Tibial nerve (tissue), 4 donors: Measurements from ENCODE around the gene PTPRT. TPM values are rescaled to one million over a fixed set of nuclear protein-coding genes. Genes with fewer than 3 reads are reported as not detected.

Experiments used
- DNase-seq, 2 donors: peaks; one replicate each; pipeline ENCODE4 v3.0.0-alpha.2; 2019; ENCODE audit warnings: low spot score in 2 of 2
- H3K27ac ChIP-seq, 4 donors: fragments of 200-600 bp; sonication (generic) in 3 of 4; one replicate each; pipeline ENCODE4 v1.5.1; 2017 to 2019; ENCODE audit warnings: mild to moderate bottlenecking in 1 of 4
- H3K27me3 ChIP-seq, 2 donors: fragments of 200-600 bp; sonication (generic) in 1 of 2; one replicate each; pipeline versions ENCODE4 v1.5.1 to v1.6.0; 2017 to 2019
- H3K36me3 ChIP-seq, 3 donors: fragments of 200-600 bp; sonication (generic); one replicate each; pipeline ENCODE4 v1.5.1; 2018 to 2019
- H3K4me1 ChIP-seq, 4 donors: fragments of 200-600 bp; sonication (generic) in 3 of 4; one replicate each; pipeline ENCODE4 v1.5.1; 2017 to 2019
- H3K4me3 ChIP-seq, 4 donors: fragments of 200-600 bp; sonication (generic) in 3 of 4; one replicate each; pipeline ENCODE4 v1.5.1; 2017 to 2019; ENCODE audit warnings: mild to moderate bottlenecking in 1 of 4, moderate library complexity in 1 of 4
- H3K9me3 ChIP-seq, 4 donors: fragments of 200-600 bp; sonication (generic) in 3 of 4; one replicate each; pipeline ENCODE4 v1.5.1; 2017 to 2019
- CTCF ChIP-seq, 5 experiments: fragments of 200-600 bp in 3 of 5; fragments of 450-650 bp in 2 of 5; sonication (generic) in 3 of 5; IDR thresholded peaks; one replicate each; pipeline ENCODE4 v1.5.1; 2016 to 2019; ENCODE audit warnings: antibody characterized with exemption in 5 of 5, mild to moderate bottlenecking in 3 of 5, moderate library complexity in 2 of 5
- EP300 ChIP-seq, 2 donors: sonication (generic); formaldehyde crosslinking; IDR thresholded peaks; one replicate each; pipeline ENCODE4 v1.6.1; 2017; ENCODE audit warnings: antibody characterized with exemption in 2 of 2, mild to moderate bottlenecking in 1 of 2
- POLR2A ChIP-seq, 2 donors: fragments of 450-650 bp; IDR thresholded peaks; one replicate each; pipeline ENCODE4 v1.6.1; 2017; ENCODE audit warnings: antibody characterized with exemption in 2 of 2, mild to moderate bottlenecking in 2 of 2, moderate library complexity in 2 of 2
- WGBS, 2 donors: methylation state at CpG; one replicate each; pipeline ENCODE4 v1.1.5; 2018; 5-methylcytosine and 5-hydroxymethylcytosine counted together
- total RNA-seq, 4 donors: library from RNA; depleted of rRNA; stranded (reverse); fragments of >200 nt; gene quantifications; one replicate each; pipeline ENCODE4 v1.1.0, GENCODE V29; 2016

The PTPRT gene
- total RNA-seq, 4 donors from 2014 or later: under 0.01 TPM; not detected in 3

- TF ChIP-seq CTCF (IDR thresholded peaks at IDR 0.05): no peak
- TF ChIP-seq EP300 (IDR thresholded peaks at IDR 0.05): no peak
- TF ChIP-seq POLR2A (IDR thresholded peaks at IDR 0.05): no peak
- no peaks in the 10 kb centered on the region for H3K4me1 ChIP-seq
- no peak overlapping the region for H3K27ac ChIP-seq
- H3K27me3 ChIP-seq: no peaks in the 10 kb centered on the region
- no peak overlapping the region for H3K4me3 ChIP-seq
- H3K9me3 ChIP-seq: peaks cover 0 to 14% (median 0%) of the 10 kb centered on the region in 4 donors
- H3K36me3 ChIP-seq: no peaks in the 10 kb centered on the region
- 57 to 64% methylated on average over 3 of the region's 3 CpGs for WGBS, 2 donors
- DNase-seq: no peak
Observed at GRCh38 chr20:42708266-42708665, 481.4 kb downstream of the PTPRT start.

DNA sequence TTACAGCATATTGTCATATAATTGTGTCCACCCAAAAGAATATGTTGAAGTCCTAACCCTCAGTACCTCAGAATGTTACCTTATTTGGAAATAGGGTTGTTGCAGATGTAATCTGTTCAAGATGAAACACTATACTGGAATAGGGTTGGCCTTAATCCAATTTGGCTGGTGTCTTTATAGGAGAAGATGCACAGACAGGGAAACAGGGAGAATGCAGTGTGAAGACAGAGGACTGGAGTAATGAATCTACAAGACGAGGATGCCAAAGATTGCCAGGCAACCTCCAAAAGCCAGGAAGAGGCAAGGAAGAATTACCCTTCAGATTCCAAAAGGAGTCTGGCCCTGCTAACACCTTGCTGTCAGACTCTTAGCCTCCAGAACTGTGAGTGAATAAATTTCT, 482.9 kb downstream of the PTPRT start:
- H3K9me3 ChIP-seq: peaks cover 0 to 14% (median 0%) of the 10 kb centered on the region in 4 donors
- H3K4me3 ChIP-seq: no peak overlapping the region
- 55 to 56% methylated on average over 1 of the region's 1 CpG for WGBS, 2 donors
- no peaks in the 10 kb centered on the region for H3K4me1 ChIP-seq
- no peak for DNase-seq
- no peak for TF ChIP-seq POLR2A (IDR thresholded peaks at IDR 0.05)
- no peak for TF ChIP-seq EP300 (IDR thresholded peaks at IDR 0.05)
- no peak for TF ChIP-seq CTCF (IDR thresholded peaks at IDR 0.05)
- H3K27ac ChIP-seq: no peak overlapping the region
- H3K36me3 ChIP-seq: no peaks in the 10 kb centered on the region
- no peaks in the 10 kb centered on the region for H3K27me3 ChIP-seq

DNA sequence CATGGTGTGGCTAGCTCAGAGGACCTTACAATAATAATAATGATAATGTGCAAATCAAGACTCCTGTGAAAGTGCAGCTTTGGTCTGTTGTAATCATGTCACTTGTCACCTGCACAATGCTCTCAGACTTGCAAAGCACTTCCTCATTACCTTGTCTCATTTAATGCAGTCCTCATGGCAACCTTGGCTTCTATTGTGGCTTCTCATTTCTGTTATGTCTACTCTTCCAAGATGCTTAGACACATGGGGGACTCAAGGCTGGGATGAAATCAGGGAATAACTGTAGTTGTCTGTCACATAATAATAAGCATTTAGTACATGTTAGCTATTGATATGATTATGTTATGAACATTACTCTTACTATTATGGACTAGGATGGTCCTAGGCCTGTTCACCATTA, 484.2 kb downstream of the PTPRT start:
- H3K4me3 ChIP-seq: no peak overlapping the region
- no peak for DNase-seq
- H3K27me3 ChIP-seq: no peaks in the 10 kb centered on the region
- H3K27ac ChIP-seq: no peak overlapping the region
- no peaks in the 10 kb centered on the region for H3K4me1 ChIP-seq
- no peaks in the 10 kb centered on the region for H3K36me3 ChIP-seq
- peaks cover 0 to 9% (median 0%) of the 10 kb centered on the region in 4 donors for H3K9me3 ChIP-seq
- TF ChIP-seq EP300 (IDR thresholded peaks at IDR 0.05) (no peak), POLR2A (IDR thresholded peaks at IDR 0.05) (no peak), CTCF (IDR thresholded peaks at IDR 0.05) (no peak)

DNA sequence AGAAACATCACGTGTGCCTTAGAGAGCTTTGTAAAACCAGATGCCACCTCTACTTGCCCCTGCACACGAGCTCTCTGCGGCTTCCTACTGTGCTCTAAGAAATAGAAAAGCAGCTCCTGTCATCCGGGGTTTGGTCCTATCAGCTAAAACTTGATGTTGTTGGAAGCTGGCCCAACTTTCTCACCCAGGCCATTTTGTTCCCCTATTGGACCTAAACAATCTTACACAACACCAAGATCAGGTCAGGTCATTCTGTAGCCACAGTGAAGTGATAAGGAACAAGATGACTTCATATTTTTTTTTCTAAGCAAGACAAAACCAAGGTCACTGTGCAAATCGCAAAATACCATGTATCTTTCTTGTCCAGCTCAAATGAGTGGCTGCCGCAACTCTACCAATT, 486.0 kb downstream of the PTPRT start:
- Histone ChIP-seq H3K4me3 (no peak overlapping the region), H3K27me3 (no peaks in the 10 kb centered on the region), H3K9me3 (no peaks in the 10 kb centered on the region), H3K27ac (no peak overlapping the region), H3K4me1 (no peaks in the 10 kb centered on the region), H3K36me3 (no peaks in the 10 kb centered on the region)
- TF ChIP-seq EP300 (IDR thresholded peaks at IDR 0.05) (no peak), POLR2A (IDR thresholded peaks at IDR 0.05) (no peak), CTCF (IDR thresholded peaks at IDR 0.05) (no peak)
- 91 to 92% methylated on average over 6 of the region's 6 CpGs for WGBS, 2 donors
- DNase-seq: no peak

- no peak for TF ChIP-seq POLR2A (IDR thresholded peaks at IDR 0.05)
- no peak for TF ChIP-seq CTCF (IDR thresholded peaks at IDR 0.05)
- no peak for TF ChIP-seq EP300 (IDR thresholded peaks at IDR 0.05)
- Histone ChIP-seq H3K9me3 (no peaks in the 10 kb centered on the region), H3K27ac (no peak overlapping the region), H3K36me3 (no peaks in the 10 kb centered on the region), H3K4me1 (no peaks in the 10 kb centered on the region), H3K4me3 (no peak overlapping the region), H3K27me3 (no peaks in the 10 kb centered on the region)
- DNase-seq: no peak
- WGBS, 2 donors: 47 to 69% methylated on average over 4 of the region's 4 CpGs
Observed at GRCh38 chr20:42701948-42702347, 487.8 kb downstream of the PTPRT start.
